ENCODE measurements around the gene STEAP1B. TPM values are rescaled to one million over a fixed set of nuclear protein-coding genes. Genes with fewer than 3 reads are reported as not detected.

STEAP1B gene
- total and polyA plus RNA-seq, 9 donors: 2.2 to 3.2 (median 2.4) TPM

DNA sequence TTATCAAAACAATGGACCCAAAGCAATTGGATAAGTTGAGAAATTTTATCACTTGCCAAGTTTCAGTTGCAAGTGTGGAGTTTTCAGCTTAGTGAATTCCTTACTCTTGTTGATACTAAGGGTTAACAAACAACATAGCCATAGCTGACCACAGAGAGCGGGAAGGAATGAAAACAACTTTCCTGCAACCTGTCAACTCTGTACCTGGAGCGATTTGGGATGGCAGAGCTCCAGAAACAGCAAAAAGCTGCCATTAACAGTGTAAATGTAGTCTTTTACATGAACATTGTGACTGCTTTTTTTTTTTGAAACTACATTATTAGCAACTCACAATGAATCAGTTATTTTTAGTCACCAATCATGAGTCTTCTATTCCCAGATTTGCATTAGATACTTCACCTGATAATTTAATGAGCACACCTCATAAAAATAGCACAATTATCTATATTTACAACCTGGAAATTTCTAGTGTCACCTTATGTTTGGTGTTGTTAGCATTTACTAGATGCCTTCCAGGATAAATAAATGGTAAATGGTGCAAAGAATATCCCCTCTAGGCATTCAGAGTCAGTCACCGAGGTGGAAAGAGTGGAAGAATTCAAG is 95.5 kb downstream of the STEAP1B start:
- no peaks in the 10 kb centered on the region for H3K36me3 ChIP-seq (ENCODE audit: control insufficient read depth, insufficient read depth, low read length)
- H3K4me1 ChIP-seq (ENCODE audit: control insufficient read depth, insufficient read depth, low read length): no peaks in the 10 kb centered on the region
- no peak overlapping the region for H3K27ac ChIP-seq (ENCODE audit: low read length)
- no peaks in the 10 kb centered on the region for H3K27me3 ChIP-seq (ENCODE audit: control insufficient read depth, insufficient read depth, low read length)
- no peak for DNase-seq
- WGBS (ENCODE audit: insufficient coverage): no CpG with 5 or more reads among the region's 3 CpGs
- H3K4me3 ChIP-seq (ENCODE audit: low read length): no peak overlapping the region
- no peaks in the 10 kb centered on the region for H3K9me3 ChIP-seq (replicated peaks; ENCODE audit: control insufficient read depth, low read depth, low read length)

DNA sequence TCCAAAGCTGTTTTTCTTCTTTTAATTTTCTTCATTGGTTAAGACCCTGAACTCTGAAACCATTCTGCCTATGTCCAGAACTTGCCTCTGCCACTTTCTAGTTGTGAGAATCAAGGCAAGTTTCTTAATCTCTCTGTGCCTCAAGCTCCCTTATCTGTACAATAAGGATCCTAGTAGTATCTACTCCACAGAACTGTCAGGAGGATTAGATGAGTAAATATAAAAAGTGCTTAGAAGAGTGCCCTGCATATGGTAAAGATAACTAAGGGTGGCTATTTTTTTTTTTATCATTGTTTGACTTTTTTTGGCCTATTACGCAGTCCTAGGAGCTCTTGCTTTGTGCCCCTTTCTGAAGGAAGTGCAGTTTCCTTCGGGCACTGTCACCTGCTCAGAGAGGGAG is 96.6 kb downstream of the STEAP1B start:
- Histone ChIP-seq H3K4me1 (ENCODE audit: control insufficient read depth, insufficient read depth, low read length) (no peaks in the 10 kb centered on the region), H3K9me3 (replicated peaks; ENCODE audit: control insufficient read depth, low read depth, low read length) (no peaks in the 10 kb centered on the region), H3K27me3 (ENCODE audit: control insufficient read depth, insufficient read depth, low read length) (no peaks in the 10 kb centered on the region), H3K4me3 (ENCODE audit: low read length) (no peak overlapping the region), H3K27ac (ENCODE audit: low read length) (no peak overlapping the region), H3K36me3 (ENCODE audit: control insufficient read depth, insufficient read depth, low read length) (no peaks in the 10 kb centered on the region)
- WGBS (ENCODE audit: insufficient coverage): 100% methylated on average over 1 of the region's 2 CpGs
- DNase-seq: no peak

DNA sequence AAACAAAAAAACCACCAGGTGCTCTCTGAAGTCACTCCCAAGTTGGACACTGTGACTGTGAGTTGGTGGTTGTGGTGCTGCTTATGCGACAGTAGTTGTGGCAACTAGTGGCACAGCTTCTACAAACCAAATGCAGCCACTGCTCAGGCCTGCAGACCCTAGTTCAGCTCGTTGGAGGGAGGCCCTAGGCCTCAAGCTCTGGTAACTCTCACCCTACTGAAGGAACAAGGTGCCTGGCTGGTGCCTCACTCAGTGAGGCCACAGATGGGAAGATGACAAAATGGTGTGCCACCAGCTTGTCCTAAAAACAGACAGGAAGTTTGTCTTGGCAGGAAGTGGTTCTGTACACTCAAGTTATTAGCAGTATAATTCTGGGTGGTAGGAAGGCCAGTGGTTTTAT is 97.7 kb downstream of the STEAP1B start:
- Histone ChIP-seq H3K4me1 (ENCODE audit: control insufficient read depth, insufficient read depth, low read length) (no peaks in the 10 kb centered on the region), H3K27ac (ENCODE audit: low read length) (no peak overlapping the region), H3K9me3 (replicated peaks; ENCODE audit: control insufficient read depth, low read depth, low read length) (no peaks in the 10 kb centered on the region), H3K27me3 (ENCODE audit: control insufficient read depth, insufficient read depth, low read length) (no peaks in the 10 kb centered on the region), H3K4me3 (ENCODE audit: low read length) (no peak overlapping the region), H3K36me3 (ENCODE audit: control insufficient read depth, insufficient read depth, low read length) (no peaks in the 10 kb centered on the region)
- WGBS (ENCODE audit: insufficient coverage): 33% methylated on average over 1 of the region's 2 CpGs
- no peak for DNase-seq

DNA sequence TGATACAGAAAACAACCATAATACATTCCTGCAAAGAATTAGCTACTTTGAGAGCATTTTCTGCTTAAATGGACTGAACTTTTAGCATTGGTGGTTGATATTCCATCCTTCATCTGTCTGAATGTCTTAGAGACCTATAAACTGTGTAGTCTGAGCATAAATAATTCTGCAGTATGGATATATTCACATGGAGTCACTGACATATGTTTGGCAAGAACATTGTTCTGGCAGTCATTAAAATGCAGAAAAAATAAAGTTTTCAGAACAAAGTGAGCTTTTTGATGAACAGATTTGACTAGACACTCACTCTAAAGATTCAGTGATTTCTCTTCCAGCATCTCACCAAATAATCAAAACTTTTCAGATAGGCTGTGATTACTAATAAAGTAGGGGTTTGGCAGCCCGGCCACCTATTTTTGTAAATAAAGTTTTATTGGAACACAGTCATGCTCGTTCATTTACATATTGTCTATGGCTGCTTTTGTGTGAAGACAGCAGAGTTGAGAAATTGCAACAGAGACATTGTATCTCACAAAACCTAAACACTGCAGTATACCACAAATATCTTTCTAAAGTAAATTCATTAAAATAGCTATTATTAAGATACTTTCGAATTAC is 98.9 kb downstream of the STEAP1B start:
- no CpG with 5 or more reads among the region's 3 CpGs for WGBS (ENCODE audit: insufficient coverage)

DNA sequence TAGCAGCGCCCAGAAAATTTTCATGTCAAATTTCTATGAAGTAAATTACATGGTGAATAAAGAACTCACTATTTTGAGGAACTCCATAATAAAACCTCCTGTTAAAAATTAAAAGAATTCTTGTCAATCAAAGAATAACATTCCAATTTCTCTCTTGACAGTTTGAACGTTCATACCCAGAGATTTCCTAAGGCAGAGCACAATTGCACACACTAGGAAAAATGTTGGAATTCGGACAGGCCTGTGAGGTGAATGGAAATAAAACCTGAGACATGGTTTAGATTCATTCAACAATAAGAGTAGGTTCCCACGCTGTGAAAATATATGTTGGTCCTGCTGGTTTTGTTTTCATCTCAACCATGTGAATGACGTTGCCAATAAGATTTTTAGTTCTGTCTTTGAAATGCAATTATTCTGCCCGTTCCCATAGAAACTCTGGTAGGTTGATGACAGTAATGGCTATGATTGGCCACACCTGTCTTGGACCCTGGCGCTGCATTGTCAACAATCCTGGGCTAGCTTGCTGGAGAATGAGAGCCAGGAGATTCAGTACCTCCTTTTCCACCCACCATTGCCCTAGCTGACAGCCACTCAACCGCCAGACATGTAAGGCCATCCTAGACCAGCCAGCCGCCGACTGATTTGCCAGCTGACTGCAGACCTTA is 99.7 kb downstream of the STEAP1B start:
- WGBS (ENCODE audit: insufficient coverage): 51% methylated on average over 4 of the region's 10 CpGs
- Histone ChIP-seq H3K27ac (ENCODE audit: low read length) (no peak overlapping the region), H3K36me3 (ENCODE audit: control insufficient read depth, insufficient read depth, low read length) (no peaks in the 10 kb centered on the region), H3K4me3 (ENCODE audit: low read length) (no peak overlapping the region), H3K27me3 (ENCODE audit: control insufficient read depth, insufficient read depth, low read length) (no peaks in the 10 kb centered on the region), H3K9me3 (replicated peaks; ENCODE audit: control insufficient read depth, low read depth, low read length) (no peaks in the 10 kb centered on the region), H3K4me1 (ENCODE audit: control insufficient read depth, insufficient read depth, low read length) (no peaks in the 10 kb centered on the region)
- DNase-seq: no peak

More for the DNA sequence above, 98.9 kb downstream of the STEAP1B start:
- Histone ChIP-seq H3K27me3 (ENCODE audit: control insufficient read depth, insufficient read depth, low read length) (no peaks in the 10 kb centered on the region), H3K27ac (ENCODE audit: low read length) (no peak overlapping the region), H3K36me3 (ENCODE audit: control insufficient read depth, insufficient read depth, low read length) (no peaks in the 10 kb centered on the region), H3K4me3 (ENCODE audit: low read length) (no peak overlapping the region), H3K9me3 (replicated peaks; ENCODE audit: control insufficient read depth, low read depth, low read length) (no peaks in the 10 kb centered on the region), H3K4me1 (ENCODE audit: control insufficient read depth, insufficient read depth, low read length) (no peaks in the 10 kb centered on the region)
- no peak for DNase-seq

DNA sequence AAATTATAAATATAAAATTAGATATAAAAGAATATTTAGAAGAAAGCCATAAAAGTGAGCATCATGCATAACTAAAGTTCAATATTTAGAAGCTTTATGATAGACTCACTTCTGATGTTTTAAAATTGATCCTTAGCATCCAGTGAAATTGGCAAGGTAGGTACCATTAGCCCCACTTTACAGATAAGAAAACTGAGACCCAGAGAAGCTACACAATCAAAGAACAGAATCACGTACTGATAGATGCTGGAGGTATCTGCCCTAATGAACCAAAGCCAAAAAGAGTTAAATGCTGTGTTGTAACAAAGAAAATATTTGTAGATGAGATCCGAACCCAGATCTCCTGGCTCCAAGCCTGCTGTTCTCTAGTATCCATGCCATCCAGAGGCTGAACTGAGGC is 100.4 kb downstream of the STEAP1B start:
- Histone ChIP-seq H3K4me3 (ENCODE audit: low read length) (no peak overlapping the region), H3K4me1 (ENCODE audit: control insufficient read depth, insufficient read depth, low read length) (no peaks in the 10 kb centered on the region), H3K27ac (ENCODE audit: low read length) (no peak overlapping the region), H3K36me3 (ENCODE audit: control insufficient read depth, insufficient read depth, low read length) (no peaks in the 10 kb centered on the region), H3K27me3 (ENCODE audit: control insufficient read depth, insufficient read depth, low read length) (no peaks in the 10 kb centered on the region), H3K9me3 (replicated peaks; ENCODE audit: control insufficient read depth, low read depth, low read length) (no peaks in the 10 kb centered on the region)
- no CpG with 5 or more reads among the region's 2 CpGs for WGBS (ENCODE audit: insufficient coverage)
- no peak for DNase-seq

DNA sequence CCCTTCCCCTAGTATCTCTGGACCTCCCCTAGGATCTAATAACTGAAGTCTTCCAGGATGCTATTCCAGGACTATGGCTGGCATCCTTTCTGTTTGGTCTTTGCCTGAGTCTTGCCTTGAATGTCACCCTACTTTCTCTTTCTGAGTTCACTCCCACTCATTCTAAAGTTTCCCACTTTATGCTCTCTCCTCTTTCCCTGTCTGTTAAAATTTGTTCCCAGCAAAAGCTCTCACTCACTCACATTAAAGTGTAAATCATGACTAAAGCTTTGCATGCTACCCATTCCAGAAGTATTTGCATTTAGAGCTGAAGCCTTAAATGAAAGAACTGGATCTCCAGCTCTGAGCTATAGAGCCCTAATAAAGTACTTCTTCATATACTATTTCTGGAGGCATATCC is 100.9 kb downstream of the STEAP1B start:
- H3K4me1 ChIP-seq (ENCODE audit: control insufficient read depth, insufficient read depth, low read length): no peaks in the 10 kb centered on the region
- H3K27me3 ChIP-seq (ENCODE audit: control insufficient read depth, insufficient read depth, low read length): no peaks in the 10 kb centered on the region
- no peaks in the 10 kb centered on the region for H3K36me3 ChIP-seq (ENCODE audit: control insufficient read depth, insufficient read depth, low read length)
- H3K4me3 ChIP-seq (ENCODE audit: low read length): no peak overlapping the region
- no peak overlapping the region for H3K27ac ChIP-seq (ENCODE audit: low read length)
- no peaks in the 10 kb centered on the region for H3K9me3 ChIP-seq (replicated peaks; ENCODE audit: control insufficient read depth, low read depth, low read length)
- DNase-seq: no peak

DNA sequence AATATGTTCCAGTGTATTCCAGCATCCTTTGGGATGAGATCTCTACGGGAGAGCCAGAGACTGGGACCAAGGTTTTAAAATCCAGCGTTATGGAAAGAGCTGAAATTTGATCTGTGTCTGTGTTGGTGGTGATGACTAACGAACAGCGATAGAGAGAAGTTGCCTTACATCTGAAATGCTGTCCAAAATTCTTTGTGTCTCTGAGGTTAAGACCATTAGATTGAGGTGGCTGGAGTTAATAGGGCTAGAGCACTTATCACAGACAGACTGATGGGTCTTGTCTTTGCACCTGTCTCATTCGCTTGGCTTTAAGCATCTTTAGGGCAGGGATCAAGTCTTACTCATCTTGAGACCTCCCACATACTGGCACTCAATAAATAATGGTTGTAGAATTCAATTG is 102.0 kb downstream of the STEAP1B start:
- Histone ChIP-seq H3K27ac (ENCODE audit: low read length) (no peak overlapping the region), H3K4me1 (ENCODE audit: control insufficient read depth, insufficient read depth, low read length) (no peaks in the 10 kb centered on the region), H3K4me3 (ENCODE audit: low read length) (no peak overlapping the region)

DNA sequence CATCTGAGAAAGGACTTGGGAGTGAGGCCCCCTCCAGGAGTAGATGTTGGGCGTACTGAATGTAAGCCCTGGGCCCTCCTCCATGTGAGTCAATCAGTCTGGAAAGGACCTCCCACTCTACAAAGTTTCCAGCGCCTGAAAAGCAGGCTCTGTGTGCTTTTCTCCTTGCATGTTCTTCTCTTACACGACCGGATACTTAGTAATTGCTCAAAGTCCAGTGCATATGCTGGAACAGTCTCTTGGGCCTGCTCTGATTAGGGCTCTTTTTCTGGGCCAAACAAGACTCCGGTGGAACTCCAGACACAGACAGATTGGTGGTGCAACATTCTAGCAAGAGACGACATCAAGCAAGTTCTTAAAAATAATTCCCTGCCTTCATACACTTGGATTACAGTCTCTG is 104.8 kb downstream of the STEAP1B start:
- Histone ChIP-seq H3K9me3 (replicated peaks; ENCODE audit: control insufficient read depth, low read depth, low read length) (no peaks in the 10 kb centered on the region), H3K27ac (ENCODE audit: low read length) (no peak overlapping the region), H3K36me3 (ENCODE audit: control insufficient read depth, insufficient read depth, low read length) (no peaks in the 10 kb centered on the region), H3K27me3 (ENCODE audit: control insufficient read depth, insufficient read depth, low read length) (no peaks in the 10 kb centered on the region), H3K4me1 (ENCODE audit: control insufficient read depth, insufficient read depth, low read length) (no peaks in the 10 kb centered on the region), H3K4me3 (ENCODE audit: low read length) (no peak overlapping the region)
- DNase-seq: no peak
- WGBS (ENCODE audit: insufficient coverage): 72% methylated on average over 5 of the region's 6 CpGs

More for the DNA sequence above, 102.0 kb downstream of the STEAP1B start:
- 35% methylated on average over 4 of the region's 5 CpGs for WGBS (ENCODE audit: insufficient coverage)
- DNase-seq: no peak
- H3K9me3 ChIP-seq (replicated peaks; ENCODE audit: control insufficient read depth, low read depth, low read length): no peaks in the 10 kb centered on the region
- no peaks in the 10 kb centered on the region for H3K27me3 ChIP-seq (ENCODE audit: control insufficient read depth, insufficient read depth, low read length)
- H3K36me3 ChIP-seq (ENCODE audit: control insufficient read depth, insufficient read depth, low read length): no peaks in the 10 kb centered on the region

DNA sequence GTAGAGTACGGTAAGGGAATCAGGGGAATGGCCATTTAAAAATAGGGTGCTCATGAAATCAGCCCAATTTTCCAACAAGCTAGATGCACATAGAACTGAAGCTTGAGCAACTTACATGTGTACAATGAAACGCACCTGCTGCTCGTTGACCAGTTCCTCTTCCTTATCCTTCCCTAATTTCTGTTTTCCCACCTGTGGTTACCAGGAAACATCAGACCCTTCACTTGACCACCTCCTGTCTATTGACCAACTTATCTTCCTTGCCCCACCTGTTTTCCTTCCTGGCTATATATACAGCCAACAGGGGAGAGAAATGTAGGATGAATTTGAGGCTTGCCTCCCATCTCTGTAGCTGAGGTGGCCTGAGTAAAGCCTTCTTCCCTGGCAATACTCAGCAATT is 105.2 kb downstream of the STEAP1B start:
- no peaks in the 10 kb centered on the region for H3K9me3 ChIP-seq (replicated peaks; ENCODE audit: control insufficient read depth, low read depth, low read length)
- WGBS (ENCODE audit: insufficient coverage): 88% methylated on average over 3 of the region's 3 CpGs
- DNase-seq: no peak
- H3K27me3 ChIP-seq (ENCODE audit: control insufficient read depth, insufficient read depth, low read length): no peaks in the 10 kb centered on the region
- no peak overlapping the region for H3K27ac ChIP-seq (ENCODE audit: low read length)
- H3K4me3 ChIP-seq (ENCODE audit: low read length): no peak overlapping the region
- H3K4me1 ChIP-seq (ENCODE audit: control insufficient read depth, insufficient read depth, low read length): no peaks in the 10 kb centered on the region
- no peaks in the 10 kb centered on the region for H3K36me3 ChIP-seq (ENCODE audit: control insufficient read depth, insufficient read depth, low read length)
